Skeletal muscle cell (primary cell): ENCODE results near the gene PIK3AP1.
"Not testable (repeated sequence)": the region's sequence is repeated elsewhere in the genome, so short reads cannot be mapped to it uniquely, and the experiment has no call there.

Source experiments
- DNase-seq: peaks from one replicate; pipeline ENCODE4 v3.0.0-alpha.2; 2010; ENCODE audit warnings: low read depth
- H3K4me3 ChIP-seq: 2 replicates; pipeline ENCODE4 v1.5.1; 2011; ENCODE audit warnings: low read depth, mild to moderate bottlenecking, control low read depth, low read length, moderate library complexity

PIK3AP1 gene, protein sequence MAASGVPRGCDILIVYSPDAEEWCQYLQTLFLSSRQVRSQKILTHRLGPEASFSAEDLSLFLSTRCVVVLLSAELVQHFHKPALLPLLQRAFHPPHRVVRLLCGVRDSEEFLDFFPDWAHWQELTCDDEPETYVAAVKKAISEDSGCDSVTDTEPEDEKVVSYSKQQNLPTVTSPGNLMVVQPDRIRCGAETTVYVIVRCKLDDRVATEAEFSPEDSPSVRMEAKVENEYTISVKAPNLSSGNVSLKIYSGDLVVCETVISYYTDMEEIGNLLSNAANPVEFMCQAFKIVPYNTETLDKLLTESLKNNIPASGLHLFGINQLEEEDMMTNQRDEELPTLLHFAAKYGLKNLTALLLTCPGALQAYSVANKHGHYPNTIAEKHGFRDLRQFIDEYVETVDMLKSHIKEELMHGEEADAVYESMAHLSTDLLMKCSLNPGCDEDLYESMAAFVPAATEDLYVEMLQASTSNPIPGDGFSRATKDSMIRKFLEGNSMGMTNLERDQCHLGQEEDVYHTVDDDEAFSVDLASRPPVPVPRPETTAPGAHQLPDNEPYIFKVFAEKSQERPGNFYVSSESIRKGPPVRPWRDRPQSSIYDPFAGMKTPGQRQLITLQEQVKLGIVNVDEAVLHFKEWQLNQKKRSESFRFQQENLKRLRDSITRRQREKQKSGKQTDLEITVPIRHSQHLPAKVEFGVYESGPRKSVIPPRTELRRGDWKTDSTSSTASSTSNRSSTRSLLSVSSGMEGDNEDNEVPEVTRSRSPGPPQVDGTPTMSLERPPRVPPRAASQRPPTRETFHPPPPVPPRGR

DNA sequence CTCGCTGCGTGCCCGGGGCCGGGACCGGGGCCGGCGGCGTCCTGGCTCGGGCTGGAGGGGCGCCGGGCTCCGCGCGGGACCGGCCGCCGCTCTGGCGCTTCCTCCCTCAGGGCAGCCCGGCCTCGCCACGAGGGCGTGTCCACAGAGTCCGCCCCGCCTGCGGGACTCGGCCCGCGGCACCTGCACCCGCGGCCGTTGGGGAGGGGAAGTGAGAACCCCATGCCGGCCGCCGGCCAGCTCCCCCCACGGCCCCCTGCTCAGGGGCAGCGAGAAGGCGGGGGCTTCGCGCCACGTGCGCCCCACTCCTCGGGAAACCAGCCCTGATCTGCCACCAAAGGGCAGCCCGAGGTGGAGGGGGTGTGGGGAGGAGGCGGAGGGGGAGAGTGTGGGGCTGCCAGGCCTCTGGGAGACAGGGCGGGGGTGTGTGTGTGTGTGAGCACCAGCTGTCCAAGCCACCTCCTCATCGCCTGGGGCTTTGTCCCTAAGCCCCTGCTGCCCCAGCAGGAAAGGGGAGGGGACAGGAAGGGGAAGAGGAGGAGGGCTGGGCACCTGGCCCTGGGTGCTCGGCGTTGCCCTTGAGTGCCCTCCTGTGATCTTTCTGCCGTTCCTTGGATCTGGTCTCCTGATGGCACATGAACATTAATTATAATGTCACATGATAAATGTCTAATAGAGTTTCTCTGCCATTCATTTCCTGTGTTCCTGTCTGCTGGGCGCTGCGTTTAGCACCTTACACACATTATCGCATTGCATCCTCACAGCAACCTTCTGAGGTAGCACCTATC, at the start of gene PIK3AP1:
Gene PIK3AP1 (minus strand): TSS at position 93 of the 785 bp plus-strand sequence. CDS start 120 bp downstream, outside the sequence.
- peak within 1 kb of the TSS; percentile 41 for H3K4me3 ChIP-seq
- no peak for DNase-seq

DNA sequence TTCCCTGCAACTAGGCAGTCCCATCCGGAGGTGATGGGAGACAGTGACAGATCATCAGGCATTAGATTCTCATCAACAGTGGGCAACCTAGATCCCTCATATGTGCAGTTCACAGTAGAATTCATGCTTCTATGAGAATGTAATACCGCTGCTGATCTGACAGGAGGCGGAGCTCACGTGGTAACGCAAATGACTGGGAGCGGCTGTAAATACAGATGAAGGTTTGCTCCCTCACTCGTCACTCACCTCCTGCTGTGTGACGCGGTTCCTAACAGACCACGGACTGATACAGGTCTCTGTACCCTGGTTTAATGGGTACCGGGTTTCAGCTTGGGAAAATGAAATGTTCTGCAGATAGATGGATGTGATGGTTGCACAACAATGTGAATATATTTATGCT, 47.8 kb upstream of the PIK3AP1 start:
- DNase-seq: no peak
- H3K4me3 ChIP-seq: no peak overlapping the region

DNA sequence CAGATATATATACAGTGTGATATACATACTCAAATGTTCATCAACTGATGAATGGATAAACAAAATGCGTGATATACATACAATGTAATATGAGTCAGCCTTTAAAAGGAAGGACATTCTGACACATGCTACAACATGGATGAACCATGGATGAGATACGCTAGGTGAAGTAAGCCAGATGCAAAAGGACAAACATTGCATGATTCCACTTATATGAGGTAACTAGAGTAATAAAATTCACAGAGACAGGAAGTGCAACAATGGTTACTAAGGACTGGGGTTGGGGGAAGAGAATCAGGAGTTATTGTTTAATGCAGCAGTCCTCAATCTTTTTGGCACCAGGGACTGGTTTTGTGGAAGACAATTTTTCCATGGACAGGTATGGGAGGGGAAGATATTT, 47.3 kb upstream of the PIK3AP1 start:
- H3K4me3 ChIP-seq: no peak overlapping the region
- no peak for DNase-seq

DNA sequence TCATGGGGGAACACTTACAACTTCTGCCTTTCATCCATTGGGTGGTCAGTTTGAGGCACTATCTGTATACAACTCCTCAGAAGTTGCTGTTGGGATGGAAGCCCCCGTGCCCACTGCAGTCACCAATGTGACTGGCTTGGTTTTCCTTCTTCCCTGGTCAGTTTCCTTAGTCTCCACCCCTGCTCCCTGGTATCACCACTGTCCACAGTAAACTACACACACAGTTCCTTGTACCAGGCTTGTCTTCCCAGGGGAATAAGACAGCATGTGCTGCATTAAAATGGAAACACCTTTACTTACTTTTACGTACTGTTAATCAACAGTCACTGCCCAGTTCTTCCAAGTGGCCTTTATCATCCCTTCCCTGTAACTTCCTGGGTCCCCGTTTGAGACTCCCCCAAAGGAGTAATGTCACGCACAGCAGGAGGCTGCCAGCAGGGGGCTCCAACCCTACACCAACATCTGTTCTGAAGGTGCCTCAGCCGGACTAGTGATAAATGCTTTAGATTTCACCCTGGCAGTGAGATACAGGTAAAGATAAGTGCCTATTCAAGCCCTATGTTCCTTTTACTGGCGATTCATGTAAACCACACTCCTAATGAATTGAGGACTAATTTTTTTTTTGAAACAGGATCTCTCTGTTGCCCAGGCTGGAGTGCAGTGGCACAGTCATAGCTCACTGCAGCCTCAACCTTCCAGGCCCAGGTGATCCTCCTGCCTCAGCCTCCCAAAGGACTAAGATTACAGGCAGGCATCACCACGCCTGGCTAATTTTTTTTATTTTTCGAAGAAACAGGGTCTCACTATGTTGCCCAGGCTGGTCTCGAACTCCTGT, 45.3 kb upstream of the PIK3AP1 start:
- no peak overlapping the region for H3K4me3 ChIP-seq
- DNase-seq: no peak

DNA sequence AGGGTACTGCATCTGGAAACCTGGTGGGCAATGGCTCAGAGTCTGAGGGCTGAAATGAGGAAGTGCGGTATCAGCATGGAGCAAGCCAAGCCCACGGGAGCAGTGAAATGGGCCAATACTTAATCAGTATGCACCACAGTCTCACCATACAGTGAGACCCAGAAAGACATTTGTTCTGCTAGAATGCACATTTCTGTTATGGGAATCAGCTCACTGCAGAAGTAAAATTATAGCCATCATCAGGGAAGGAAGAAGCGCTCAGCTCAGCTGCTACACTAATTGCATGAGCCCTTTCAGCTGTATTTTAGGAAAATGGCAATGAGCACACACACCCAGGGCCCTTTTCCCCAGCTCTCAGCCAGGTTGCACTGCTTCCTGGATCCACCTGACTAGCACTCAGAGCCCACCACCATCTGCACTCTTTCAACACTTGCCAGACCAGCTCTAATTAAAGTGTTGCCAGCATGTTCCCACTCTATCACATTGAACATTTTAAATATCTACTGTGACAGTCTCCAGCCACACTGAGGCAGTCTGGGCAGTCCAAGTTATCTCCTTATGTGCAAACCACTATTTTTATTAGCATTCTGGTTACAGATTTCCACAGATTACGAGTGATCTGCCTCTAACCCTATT, 44.2 kb upstream of the PIK3AP1 start:
- H3K4me3 ChIP-seq: no peak overlapping the region
- DNase-seq: no peak

DNA sequence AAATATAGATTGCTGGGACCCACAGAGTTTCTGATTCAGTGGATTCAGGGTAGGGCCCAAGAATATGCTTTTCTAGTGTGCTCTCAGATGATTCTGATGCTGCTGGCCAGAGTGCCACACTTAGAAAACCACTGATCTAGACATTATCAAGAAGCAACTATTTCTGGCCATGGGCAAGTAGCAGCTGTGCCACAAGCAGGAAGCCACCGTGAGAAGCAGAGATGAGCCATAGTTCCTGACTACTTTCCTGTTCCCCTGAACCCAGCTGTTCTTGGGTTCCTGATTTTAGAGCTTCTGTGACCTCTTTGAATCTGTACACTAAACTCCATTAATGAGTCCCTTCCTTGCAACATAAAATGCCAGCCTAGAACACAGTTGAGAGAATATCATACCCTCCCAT, 38.1 kb upstream of the PIK3AP1 start:
- DNase-seq: no peak
- no peak overlapping the region for H3K4me3 ChIP-seq

DNA sequence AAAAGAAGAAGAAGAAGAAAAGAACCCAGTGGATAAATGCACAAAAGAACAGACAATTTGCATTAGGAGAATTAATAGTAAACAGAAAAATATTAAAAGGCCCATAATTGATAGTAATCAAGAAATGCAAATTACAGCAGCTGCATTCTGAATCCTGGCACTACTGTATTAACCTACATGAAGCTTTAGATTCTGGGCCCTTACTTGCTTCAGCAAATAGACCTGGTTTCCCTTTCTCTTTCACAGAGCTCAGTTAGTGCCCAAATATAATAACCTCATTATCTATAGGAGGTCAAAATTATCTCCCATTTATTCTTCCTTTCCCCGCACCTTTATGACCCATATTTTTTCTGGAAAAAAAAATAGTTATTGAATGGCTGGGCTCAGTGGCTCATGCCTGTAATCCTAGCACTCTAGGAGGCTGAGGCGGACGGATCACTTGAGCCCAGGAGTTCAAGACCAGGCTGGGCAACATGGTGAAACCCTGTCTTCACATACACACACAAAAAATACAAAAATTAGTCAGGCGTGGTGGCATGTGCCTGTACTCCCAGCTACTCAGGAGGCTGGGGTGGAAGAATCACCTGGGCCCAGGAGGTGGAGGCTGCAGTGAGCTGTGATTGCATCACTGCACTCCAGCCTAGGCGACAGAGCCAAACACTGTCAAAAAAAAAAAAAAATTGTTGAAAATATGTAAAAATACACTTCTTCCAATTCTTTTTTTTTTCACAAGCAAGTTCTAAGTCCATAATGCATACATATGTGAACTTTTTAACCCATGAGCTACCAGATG, 36.0 kb upstream of the PIK3AP1 start:
- no peak overlapping the region for H3K4me3 ChIP-seq
- DNase-seq: no peak

DNA sequence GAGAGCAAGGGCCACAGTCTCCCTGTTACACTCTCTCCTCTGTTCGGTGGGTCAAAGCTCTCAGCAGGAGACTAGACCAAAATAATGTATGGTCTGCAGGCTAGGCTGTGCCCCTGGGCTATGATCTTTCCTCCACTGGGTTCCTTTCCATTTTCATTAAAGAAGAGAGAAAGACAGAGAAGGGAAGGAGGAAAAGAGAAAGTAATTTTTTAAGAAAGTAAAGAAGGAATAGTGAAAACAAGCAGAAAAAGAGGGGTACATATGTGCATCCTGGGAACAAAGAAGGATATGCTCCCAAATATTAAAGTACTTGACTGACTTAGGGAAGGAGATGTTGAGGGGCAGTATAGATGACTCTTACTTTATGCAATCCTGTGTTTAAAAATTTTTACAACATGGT, 33.6 kb upstream of the PIK3AP1 start:
- no peak overlapping the region for H3K4me3 ChIP-seq
- DNase-seq: no peak

DNA sequence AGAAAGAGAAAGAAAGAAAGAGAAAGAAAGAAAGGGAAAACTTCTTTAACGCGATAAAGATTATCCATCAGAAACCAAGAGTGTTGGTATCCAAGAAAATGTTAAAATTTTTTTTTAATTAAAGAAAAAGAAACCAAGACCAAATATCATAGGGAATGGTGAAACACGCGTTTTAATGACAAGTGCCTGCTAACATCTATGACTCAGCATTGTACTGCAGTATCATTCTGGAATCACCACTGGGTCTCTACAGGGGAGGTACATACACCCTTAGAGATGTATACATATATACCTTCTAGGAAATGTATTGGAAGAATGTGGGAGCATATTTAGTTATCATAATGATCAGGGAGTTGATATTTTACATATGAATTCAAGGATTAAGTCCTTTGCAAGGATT, 32.1 kb upstream of the PIK3AP1 start:
- no peak for DNase-seq
- no peak overlapping the region for H3K4me3 ChIP-seq

DNA sequence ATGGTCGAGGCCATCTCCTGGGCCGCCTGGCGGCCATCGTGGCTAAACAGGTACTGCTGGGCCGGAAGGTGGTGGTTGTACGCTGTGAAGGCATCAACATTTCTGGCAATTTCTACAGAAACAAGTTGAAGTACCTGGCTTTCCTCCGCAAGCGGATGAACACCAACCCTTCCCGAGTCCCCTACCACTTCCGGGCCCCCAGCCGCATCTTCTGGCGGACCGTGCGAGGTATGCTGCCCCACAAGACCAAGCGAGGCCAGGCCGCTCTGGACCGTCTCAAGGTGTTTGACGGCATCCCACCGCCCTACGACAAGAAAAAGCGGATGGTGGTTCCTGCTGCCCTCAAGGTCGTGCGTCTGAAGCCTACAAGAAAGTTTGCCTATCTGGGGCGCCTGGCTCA, 30.0 kb upstream of the PIK3AP1 start:
- DNase-seq, H3K4me3 ChIP-seq: not testable (repeated sequence)

DNA sequence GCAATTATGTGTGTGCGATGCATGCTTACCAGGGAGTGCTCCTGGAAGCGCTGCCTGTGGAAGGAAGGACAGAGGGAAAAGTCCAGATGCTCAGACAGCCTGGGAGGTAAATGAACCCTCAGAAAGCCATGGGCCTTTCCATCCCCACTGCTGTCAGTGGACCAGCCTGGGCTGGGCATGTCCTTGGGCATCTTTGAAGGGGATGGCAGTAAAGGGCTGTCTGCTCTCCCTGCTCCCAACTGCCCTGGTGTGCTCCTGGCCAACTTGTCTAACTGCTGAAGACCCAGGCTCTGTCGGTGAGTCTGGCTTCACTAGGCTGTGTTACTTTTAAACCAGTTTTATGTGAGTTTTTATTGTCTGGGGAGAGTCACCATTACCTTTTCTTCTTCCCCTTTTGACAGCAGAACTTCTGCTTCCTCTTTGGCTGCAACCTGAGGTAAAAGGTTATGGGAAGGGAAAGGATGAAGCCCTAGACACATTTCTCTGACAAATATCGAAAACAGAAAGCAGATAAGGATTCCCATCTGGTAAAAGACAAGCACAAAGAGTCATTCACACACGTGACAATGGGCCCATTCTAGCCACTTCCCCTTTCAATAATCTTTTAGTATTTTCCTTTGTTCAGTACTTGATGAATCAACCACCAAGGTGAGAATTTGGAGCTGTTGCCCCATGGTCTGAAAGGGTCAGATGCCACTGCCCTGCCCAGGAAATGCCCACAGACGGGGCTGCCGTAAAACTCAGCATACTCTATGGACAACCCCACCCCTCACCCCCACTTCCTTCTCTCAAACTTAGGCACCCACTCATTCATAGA, 27.6 kb upstream of the PIK3AP1 start:
- no peak overlapping the region for H3K4me3 ChIP-seq
- no peak for DNase-seq

DNA sequence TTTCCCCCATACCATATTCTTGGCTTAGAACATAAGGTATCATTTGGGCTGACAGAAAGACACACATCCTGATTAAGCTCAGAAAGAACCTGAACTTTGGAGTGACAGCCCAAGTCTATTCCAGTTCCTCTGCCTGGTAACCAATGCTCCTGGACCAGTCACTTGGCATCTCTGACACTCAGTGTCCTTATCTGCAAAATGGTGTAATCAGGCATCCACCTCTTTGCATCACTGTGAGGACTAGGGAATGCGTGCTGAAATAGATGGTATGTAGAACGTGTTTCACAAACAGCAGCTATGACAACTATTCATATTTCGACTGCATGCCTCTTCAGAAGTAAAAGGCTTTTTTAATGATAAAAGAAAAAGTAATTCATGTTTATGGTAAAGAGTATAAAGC, 26.2 kb upstream of the PIK3AP1 start:
- no peak overlapping the region for H3K4me3 ChIP-seq
- DNase-seq: no peak

DNA sequence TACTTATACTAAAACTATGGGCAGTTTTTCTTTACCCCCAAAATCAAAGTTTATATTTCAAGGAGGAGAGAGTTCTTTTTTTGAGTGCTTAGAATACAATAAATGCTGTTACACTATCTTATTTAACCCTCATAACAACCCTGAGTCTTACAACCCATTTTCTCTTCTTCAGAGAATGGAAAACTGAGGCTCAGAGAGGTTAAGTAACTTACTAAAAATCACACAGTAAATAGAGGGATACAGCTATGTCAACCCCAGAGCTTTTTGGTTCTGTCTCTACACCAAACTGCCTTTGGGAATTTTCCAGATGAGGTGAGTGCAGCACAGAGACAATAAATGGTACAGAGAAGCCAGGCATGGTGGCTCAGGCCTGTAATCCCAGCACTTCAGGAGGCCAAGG, 25.6 kb upstream of the PIK3AP1 start:
- no peak for DNase-seq
- H3K4me3 ChIP-seq: no peak overlapping the region

DNA sequence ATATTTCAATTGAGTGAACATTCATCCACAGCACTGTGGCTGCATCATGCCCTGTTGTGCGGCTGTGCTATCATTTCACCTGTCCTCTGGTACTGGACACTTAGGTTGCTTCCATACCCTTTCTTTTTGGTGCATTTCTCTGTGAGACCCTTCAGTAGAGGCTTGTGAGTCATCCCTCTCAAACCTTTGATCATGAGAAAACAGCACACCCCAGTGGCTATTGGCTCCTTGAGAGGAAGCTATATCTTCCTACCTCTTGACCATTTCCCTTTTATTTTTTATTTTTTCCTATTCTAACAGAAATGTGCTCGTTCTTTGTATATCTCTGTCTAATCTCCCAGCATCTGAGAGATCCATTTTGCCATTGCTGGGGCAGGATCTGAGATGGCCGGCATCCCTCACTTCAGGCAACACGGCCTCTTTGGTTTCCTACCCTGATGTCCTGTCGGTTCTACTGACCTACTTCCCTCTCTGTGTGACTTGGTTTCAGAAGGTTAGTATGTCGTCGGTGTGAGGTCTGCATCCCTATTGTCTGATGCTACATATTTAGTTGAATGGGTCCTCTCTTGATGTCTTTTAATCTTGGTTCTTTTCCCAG, 23.8 kb upstream of the PIK3AP1 start:
- DNase-seq: no peak
- no peak overlapping the region for H3K4me3 ChIP-seq

DNA sequence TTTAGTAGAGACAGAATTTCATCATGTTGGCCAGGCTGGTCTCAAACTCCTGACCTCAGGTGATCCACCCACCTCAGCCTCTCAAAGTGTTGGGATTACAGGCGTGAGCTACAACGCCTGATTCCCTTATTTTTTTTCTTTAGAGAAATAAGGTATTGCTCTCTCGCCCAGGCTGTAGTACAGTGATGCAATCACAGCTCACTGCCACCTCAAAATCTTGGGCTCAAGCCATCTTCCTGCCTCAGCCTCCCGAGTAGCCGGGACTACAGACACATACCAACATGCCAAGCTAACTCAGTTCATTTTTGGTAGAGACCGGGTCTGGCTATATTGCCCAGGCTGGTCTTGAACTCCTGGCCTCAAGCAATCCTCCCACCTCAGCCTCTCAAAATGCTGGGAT, 21.2 kb upstream of the PIK3AP1 start:
- H3K4me3 ChIP-seq, DNase-seq: not testable (repeated sequence)

DNA sequence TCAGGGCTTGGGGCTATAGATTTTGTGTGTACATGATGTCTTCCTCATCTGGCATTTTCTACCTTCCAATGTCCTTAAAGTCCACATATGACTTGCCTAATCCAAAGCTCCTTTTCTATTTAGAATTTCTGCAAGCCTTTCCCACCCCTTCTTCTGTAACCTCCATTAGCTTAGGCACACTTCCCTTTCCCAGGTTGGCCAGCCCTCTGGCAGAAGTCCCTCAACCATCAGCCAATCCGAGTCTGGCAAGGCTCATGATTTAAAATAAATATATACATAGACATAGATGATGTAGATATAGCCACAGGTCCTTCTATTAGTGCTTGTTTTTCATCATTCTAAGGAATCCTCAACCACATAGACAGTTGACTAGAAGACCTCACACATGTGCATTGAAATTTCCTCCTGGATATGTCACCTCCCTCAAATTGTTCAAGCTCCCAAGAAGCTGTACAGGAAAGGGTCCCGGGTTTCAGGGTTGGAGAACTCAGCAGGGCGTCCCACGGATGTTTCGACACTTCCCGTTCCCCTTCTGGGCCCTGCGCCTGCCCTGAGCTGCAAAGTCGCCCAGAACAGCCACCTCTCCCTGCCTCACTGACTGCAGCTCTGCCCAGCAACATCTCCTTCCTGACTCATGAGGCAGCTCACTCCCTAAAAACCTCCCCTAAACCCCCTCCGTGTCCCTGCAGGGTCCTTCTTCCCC, 20.4 kb upstream of the PIK3AP1 start:
- no peak for DNase-seq

More for the DNA sequence above, 20.4 kb upstream of the PIK3AP1 start:
- H3K4me3 ChIP-seq: no peak overlapping the region
